CD1c-positive myeloid dendritic cell (primary cell): ENCODE measurements around the gene CLCN6.

Source experiments
- DNase-seq: peaks from one replicate; pipeline ENCODE4 v3.0.0-alpha.2; 2016; ENCODE audit errors: extremely low spot score

CLCN6 gene

DNA sequence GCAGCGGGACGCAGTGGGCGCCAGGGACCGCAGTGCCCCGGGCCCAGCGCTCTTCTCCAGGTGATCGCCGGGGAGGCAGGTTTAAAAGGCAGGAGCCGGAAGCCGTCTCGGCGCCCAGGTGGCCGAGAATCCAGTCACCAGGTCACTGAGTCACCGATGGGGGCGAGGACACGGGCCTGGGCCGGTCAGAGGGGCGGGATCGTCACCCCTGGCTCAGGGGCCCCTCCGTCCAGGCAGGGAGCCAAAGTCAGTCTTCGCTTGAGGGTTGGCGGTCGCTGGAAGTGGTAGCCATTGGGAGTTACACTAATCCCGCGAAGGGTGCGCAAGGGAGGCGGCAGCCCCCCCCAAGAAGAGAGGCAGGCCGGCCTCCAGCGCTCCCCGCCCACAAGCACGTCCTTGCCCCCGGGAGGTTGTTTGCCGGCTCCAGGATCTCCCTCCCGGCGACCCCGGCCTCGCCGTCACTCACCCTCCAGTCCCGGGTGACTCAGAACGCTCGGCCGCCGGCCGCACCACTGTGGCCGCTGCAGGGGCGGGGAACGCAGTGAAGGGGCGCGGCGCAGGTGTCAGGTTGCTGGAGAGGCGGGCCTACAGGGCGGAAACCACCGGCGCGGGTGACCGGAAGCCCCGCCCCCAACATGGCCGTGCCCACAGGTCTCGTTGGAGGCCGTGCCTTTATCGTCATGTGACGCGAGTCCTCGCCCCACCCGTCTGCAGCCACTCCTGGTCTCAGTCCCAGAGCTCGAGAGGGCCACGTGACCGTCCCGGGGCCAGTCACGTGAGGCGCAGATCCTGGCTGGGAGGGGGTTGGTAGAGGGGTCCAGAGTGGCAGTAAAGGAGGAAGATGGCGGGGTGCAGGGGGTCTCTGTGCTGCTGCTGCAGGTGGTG, at the start of gene CLCN6, which contains the start of gene MTHFR:
TSS of gene CLCN6 (plus strand) at position 770 of the 885 bp plus-strand sequence. CDS start at position 842, 72 bp downstream.
TSS of gene MTHFR (minus strand) at position 543 of the 885 bp plus-strand sequence. CDS start 2,848 bp downstream, outside the sequence.
- DNase-seq = peak; percentile 99

GRCh38 chr1:11757047-11757446, 48.9 kb upstream of the CLCN6 start:
- DNase-seq = no peak

DNA sequence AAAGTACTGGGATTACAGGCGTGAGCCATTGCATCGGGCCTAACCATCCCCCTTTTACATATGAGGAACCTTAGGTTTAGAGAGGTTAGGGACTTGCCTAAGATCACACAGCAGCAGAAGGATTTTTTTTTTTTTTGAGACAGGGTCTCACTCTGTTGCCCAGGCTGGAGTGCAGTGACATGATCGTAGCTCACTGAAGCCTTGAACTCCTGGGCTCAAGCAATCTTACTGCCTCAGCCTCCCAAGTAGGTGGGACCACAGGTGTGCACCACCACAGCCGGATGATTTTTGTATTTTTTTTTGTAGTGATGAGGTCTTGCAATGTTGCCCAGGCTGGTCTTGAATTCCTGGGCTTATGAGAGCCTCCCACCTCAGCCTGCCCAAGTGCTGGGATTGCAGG, 46.2 kb upstream of the CLCN6 start:
- no peak for DNase-seq

- DNase-seq = no peak
These were observed 44.7 kb upstream of the CLCN6 start for GRCh38 chr1:11761285-11761684.

DNA sequence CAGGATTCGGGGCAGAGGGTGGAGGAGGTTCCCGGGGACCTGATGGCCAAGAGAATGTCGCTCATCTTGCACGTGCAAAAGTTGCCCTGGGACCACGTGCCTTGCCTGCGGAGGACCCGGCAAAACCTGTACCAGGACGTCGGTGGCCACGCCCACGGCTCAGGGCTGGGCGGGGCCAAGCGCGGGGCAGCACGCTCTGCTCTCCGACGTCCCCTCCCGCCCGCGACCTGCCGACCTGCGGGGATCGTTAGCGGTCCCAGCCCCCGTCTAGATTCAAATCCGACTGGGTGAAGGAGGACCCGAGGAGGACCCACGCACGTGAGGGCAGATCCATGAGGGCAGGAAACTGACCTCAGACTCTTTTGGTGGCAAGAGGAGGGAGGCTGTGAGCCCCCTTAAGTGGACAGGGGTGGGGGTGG, 44.0 kb upstream of the CLCN6 start, which contains the start of gene C1orf167:
TSS of gene C1orf167 (plus strand) at position 206 of the 419 bp plus-strand sequence. CDS start 2,208 bp downstream, outside the sequence.
- peak; percentile 21 for DNase-seq

DNA sequence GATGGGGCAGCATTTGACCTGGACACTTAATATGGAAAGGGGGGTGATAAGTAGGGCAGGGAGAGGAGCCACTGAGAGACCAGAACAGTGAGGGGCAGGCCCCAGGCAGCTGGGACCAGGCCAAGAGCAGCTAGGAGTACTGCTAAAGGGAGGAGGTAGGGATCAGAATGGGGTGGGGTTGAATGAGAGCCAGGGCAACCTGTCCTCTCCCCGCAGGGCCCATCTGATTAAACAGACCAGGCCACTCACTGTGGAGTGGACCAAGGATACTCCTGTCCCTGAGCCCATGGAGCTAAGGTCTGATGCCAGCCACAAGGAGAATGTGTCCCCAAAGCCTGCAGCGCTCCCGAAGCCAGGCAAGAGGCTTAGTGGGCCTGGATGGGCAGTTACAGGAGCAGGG, 41.9 kb upstream of the CLCN6 start:
- no peak for DNase-seq

- DNase-seq = no peak
These were observed 41.5 kb upstream of the CLCN6 start for GRCh38 chr1:11764519-11764918.

DNA sequence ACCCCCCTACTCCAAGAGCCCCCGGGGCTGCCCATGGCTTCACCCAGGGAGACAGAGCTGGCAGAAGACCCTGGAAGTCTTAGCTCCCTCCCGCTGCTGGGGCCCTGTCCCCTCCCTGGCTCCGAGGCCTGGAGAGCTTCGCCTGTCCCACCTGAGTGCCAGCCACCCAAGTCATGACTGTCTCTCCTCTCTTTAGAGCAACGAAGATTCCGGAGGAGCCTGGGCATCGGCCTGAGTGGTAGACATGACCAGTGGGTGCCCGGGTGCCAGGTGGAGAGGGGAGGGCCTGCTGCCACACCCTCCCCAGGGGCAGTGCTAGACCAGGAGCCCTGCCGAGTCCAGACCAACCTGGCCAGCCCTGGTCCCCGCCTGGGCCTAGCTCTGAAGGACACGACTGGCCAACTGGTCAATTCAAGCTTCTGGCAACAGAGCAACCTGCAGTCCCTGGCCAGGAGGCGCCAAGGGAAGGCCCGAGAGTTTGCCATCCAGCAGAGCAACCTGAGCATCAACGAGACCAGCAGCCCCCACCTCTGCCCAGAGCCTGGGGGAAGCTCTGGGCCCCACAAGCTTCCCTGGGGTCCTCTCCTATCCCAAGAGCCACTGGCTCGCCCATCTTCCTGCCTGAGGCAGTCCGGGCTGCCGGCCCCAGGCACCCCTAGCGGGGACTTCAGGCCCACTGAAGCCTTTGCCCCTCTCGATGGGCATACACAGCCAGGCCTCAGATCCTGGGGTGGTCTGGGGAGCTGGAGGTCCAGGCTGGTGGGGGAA, 40.1 kb upstream of the CLCN6 start:
- no peak for DNase-seq

DNA sequence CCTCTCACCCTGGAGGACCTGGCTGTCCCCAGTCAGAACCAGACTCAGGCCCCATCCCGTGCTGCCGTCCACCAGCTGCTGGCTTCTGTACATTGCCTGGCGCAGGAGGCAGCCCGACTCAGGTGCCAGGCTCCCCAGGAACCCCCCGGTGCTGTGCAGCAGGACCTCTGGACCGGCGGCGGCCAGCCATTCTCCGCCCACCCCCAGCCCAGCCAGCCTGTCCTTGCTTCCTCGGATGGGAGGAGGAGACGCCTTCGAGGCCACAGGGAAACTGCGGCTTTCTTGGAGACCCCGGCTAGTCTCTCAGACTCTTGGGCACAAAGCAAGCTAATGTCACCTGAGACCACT, 39.6 kb upstream of the CLCN6 start:
- DNase-seq = no peak

- DNase-seq = no peak
These were observed 37.9 kb upstream of the CLCN6 start for GRCh38 chr1:11767922-11768704.

DNA sequence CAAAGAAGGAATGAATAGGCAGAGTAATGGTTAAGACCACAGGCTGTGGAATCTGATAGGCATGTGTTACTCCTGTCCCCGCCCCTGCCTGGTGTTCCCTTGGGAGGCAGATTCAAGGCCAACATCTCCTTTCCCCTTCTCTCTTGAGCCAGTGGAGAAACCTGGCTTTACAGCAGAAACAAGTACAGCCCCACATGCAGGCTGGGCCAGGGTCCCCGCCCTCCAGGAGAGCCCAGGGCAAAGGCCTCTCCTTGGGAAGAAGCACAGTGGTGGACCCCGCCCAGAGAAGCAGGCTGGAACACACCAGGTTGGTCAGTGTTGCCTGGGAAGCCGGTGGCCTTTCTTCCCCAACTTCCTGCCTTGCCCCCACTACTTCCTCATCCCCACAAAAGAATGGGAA, 37.2 kb upstream of the CLCN6 start:
- DNase-seq = no peak

- DNase-seq = no peak
These were observed 36.7 kb upstream of the CLCN6 start for GRCh38 chr1:11769274-11769673.

DNA sequence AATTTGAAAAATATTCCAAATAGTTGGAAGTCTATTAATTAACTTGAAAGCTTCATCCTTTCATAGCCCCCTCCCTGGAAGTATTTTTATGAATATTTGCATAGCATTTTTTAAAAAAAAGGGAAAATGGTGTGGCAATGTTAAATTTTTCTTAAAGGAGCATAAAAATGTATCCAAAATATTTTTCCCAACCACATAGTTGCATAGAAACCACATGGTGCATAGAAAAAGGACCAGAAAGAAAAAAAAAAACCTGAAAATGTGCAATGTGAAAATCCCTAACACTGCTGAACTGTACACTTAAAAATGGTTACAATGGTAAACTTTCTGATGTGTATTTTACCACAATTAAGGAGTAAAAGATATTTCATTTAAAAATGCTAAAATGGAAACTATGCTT, 36.0 kb upstream of the CLCN6 start:
- no peak for DNase-seq

DNA sequence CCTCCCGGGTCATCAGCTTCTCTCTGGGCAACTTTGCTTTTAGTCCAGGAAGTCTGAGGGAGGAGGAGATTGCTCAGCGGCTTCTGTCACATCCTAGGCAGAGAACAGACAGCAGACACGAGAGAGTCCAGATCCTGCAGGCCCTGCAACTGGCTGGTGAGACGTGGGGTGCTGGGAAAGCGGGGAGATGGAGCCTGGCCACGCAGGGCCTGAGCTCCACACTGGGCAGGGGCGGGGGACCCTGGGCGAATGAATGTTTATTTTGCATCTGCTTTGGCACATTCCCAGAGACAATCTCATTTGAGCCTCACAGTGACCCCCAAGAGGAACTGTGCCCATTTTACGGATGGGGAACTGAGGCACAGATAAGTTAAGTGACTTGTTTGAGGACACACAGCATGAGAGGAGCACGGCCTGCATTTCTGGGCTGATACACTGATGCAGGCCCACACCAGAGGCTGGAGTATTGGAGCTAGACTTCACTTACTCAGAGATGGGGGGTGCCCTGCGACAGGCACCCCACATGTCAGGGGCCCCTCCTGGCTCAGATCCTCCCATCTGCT, 34.4 kb upstream of the CLCN6 start:
- DNase-seq = no peak

DNA sequence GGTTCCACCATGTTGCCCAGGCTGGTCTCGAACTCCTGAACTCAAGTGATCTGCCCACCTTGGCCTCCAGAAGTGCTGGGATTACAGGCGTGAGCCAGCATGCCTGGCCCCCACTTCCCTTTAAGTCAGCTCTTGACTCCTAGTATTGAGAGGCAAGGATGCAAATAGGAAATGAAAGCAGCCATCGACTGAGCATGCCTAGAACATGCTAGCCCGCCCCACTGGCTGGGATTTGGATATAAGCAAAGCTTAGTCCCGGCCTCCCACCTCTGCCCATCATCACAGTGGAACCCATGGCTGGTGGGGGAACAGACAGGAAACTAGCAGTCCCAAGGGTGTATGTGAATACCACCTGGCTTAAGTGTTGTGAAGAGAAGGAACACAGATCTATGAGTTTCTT, 33.5 kb upstream of the CLCN6 start:
- DNase-seq = peak; percentile 39

- DNase-seq = no peak
These were observed 31.2 kb upstream of the CLCN6 start for GRCh38 chr1:11774753-11775152.

GRCh38 chr1:11777658-11778322, 28.2 kb upstream of the CLCN6 start:
- no peak for DNase-seq

GRCh38 chr1:11778336-11778735, 27.7 kb upstream of the CLCN6 start:
- no peak for DNase-seq

DNA sequence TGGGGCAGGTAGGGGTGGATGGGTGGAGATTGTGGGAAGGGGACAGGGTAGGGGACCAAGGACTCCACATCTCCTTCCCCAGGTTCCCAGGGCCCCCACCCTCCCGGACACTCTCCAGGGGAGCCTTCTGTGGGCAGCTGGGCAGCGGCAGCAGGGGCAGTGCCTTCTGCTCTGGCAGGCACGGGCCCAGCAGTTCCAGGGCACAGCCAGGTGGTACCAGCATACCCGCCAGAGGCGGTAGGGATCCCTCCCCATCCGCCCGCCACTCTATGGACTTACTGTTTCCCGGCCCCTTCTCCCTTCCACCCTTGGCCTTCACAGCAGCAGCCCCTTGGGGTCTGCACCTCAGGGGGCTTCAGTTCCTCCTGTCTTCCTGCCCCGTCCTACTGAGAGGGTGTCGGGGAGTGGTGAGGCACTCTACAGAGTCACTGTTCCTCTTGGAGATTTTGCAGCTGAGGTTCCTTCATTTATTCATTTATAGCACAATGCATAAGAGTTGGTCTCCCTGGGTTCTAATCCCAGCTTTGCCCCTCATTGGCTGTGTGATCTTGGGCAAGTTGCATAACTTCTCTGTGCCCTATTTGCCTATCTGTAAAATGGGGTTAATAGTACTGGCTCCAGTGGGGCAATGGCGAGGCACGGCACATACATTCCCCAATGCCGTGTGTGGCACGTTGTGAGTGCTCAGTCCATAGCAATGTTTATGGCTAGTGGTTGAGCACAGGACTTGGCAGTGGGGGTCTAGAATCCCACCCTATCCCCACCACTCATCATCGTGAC, 27.0 kb upstream of the CLCN6 start:
- DNase-seq = no peak

DNA sequence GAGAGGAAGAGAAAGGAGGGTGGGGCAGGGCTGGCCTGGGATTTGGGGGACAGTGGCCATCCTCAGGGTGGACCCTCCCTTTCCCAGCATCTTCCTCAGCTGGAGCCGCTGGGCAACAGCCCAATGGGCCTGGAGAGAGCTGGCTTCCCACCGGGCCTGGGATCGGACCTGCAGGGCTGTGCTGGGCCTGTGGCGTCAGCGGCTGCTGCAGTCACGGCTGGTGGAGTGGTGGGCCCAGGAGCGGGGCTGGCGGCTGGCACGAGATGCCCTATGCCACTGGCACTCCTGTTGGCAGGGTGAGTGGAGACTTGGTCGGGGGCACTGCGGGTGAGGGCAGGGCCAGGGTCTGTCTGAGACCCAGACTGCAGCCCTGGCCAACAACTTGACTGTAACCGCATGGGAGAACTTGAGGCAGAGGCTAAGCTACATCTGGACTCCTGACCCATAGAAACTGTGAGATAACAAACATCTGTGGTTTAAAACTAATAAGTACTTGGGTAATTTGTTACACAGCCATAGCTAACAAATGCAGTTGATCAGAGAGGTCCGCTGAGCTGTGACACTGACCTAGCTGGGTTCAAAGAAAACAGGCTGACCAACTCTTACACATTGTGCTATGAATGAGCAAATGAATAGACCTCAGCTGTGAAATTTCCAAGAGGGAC, 26.1 kb upstream of the CLCN6 start:
- DNase-seq = no peak
